CD4-positive, CD25-positive, alpha-beta regulatory T cell (primary cell): Measurements from ENCODE around the gene SNAP29. TPM values are rescaled to one million over a fixed set of nuclear protein-coding genes. Genes with fewer than 3 reads are reported as not detected.

ENCODE experiments used
- ATAC-seq, 2 donors: fragments of 150-1000 bp; cut with Tn5 transposase; one replicate each; pipeline ENCODE4 v1.10.0; 2021; ENCODE audit warnings: low read depth in 2 of 2, moderate number of reproducible peaks in 2 of 2, moderate library complexity in 1 of 2
- DNase-seq, 3 donors: peaks; one replicate each; pipeline versions ENCODE4 v3.0.0 to v3.0.0-alpha.2; 2012 to 2022; ENCODE audit warnings: mixed read lengths in 1 of 3
- H3K27ac ChIP-seq: one replicate; pipeline ENCODE4 v1.7.0; 2013; ENCODE audit warnings: mild to moderate bottlenecking, low read length; ENCODE audit not compliant: insufficient read depth, poor library complexity, severe bottlenecking
- H3K27me3 ChIP-seq: one replicate; pipeline ENCODE4 v1.7.0; 2013; ENCODE audit warnings: low read length; ENCODE audit not compliant: control insufficient read depth, insufficient read depth
- H3K36me3 ChIP-seq: one replicate; pipeline ENCODE4 v1.7.0; 2013; ENCODE audit warnings: mild to moderate bottlenecking, low read length, moderate library complexity; ENCODE audit not compliant: control insufficient read depth, insufficient read depth
- H3K4me1 ChIP-seq: 2 replicates; pipeline ENCODE4 v1.7.0; 2013; ENCODE audit warnings: mild to moderate bottlenecking, low read length; ENCODE audit not compliant: insufficient read depth, control insufficient read depth, poor library complexity, severe bottlenecking
- H3K4me3 ChIP-seq: one replicate; pipeline ENCODE4 v1.7.0; 2013; ENCODE audit warnings: low read depth, mild to moderate bottlenecking, low read length, moderate library complexity
- H3K9me3 ChIP-seq, 2 experiments: 1 replicate in 1 of 2; 2 replicates in 1 of 2; pipeline ENCODE4 v1.7.0; 2013; ENCODE audit warnings: low read length in 2 of 2, mild to moderate bottlenecking in 1 of 2, moderate library complexity in 1 of 2; ENCODE audit not compliant: control insufficient read depth in 2 of 2
- H3K27ac Mint-ChIP-seq, 3 donors: one replicate each; pipeline ENCODE4 v1.8.0; 2020 to 2022; ENCODE audit warnings: mild to moderate bottlenecking in 3 of 3, mixed read lengths in 3 of 3, moderate library complexity in 2 of 3
- H3K27me3 Mint-ChIP-seq: one replicate; pipeline ENCODE4 v1.8.0; 2022; ENCODE audit warnings: mild to moderate bottlenecking, mixed read lengths
- H3K36me3 Mint-ChIP-seq: one replicate; pipeline ENCODE4 v1.8.0; 2020; ENCODE audit warnings: mixed read lengths
- H3K4me1 Mint-ChIP-seq, 4 donors: one replicate each; pipeline ENCODE4 v1.8.0; 2020 to 2022; ENCODE audit warnings: mixed read lengths in 4 of 4, mild to moderate bottlenecking in 1 of 4
- H3K4me3 Mint-ChIP-seq, 4 donors: one replicate each; pipeline ENCODE4 v1.8.0; 2020 to 2022; ENCODE audit warnings: mild to moderate bottlenecking in 4 of 4, mixed read lengths in 4 of 4, moderate library complexity in 3 of 4
- H3K9me3 Mint-ChIP-seq, 7 donors: one replicate each; pipeline ENCODE4 v1.8.0; 2020 to 2022; ENCODE audit warnings: mixed read lengths in 7 of 7, mild to moderate bottlenecking in 3 of 7, moderate library complexity in 2 of 7
- polyA plus RNA-seq, 4 donors: library from polyadenylated mRNA; unstranded; fragments of 300-500 nt; fragmentation: Illumina TruSeq; gene quantifications; one replicate each; pipeline ENCODE4 v1.2.3, GENCODE V29; 2021
- total RNA-seq: library from RNA; stranded (reverse); gene quantifications from one replicate; pipeline ENCODE4 v1.2.3, GENCODE V29; 2022

SNAP29 gene
- total and polyA plus RNA-seq, 5 donors from 2014 or later: 20.1 to 34.0 (median 23.1) TPM

DNA sequence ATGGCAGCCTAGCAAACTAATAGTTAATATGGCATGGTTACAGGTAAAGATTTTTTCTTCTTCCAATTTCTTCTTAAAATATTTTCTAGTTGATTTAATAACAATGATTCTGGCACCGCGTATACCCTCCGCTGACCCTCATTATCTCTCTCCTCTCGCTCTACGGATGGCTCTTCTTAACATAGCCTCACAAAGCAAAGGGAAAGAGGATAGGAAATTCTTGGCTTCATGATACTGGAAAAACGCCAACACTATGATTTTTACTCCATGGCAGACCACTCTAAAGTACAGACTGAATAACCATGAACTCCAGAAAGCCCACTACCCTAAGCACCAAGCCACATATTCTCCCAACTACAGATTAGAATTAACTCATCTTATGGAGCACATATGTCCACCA, 6.3 kb upstream of the SNAP29 start:
- ATAC-seq (no peak), DNase-seq (no peak)
- peaks cover 30 to 71% (median 51%) of the 10 kb centered on the region in 4 donors for H3K4me1 Mint-ChIP-seq
- H3K27ac Mint-ChIP-seq: peak overlapping the region in 2 of 3 donors; percentile 15 to 46
- H3K4me3 Mint-ChIP-seq: peak overlapping the region in 1 of 4 donors; percentile 68
- no peaks in the 10 kb centered on the region for H3K36me3 Mint-ChIP-seq
- Histone ChIP-seq H3K9me3 (no peaks in the 10 kb centered on the region), H3K36me3 (no peaks in the 10 kb centered on the region), H3K4me3 (no peak overlapping the region), H3K27ac (no peak overlapping the region), H3K4me1 (peaks cover 19% of the 10 kb centered on the region), H3K27me3 (no peaks in the 10 kb centered on the region)
- no peaks in the 10 kb centered on the region for H3K27me3 Mint-ChIP-seq
- no peaks in the 10 kb centered on the region for H3K9me3 Mint-ChIP-seq

DNA sequence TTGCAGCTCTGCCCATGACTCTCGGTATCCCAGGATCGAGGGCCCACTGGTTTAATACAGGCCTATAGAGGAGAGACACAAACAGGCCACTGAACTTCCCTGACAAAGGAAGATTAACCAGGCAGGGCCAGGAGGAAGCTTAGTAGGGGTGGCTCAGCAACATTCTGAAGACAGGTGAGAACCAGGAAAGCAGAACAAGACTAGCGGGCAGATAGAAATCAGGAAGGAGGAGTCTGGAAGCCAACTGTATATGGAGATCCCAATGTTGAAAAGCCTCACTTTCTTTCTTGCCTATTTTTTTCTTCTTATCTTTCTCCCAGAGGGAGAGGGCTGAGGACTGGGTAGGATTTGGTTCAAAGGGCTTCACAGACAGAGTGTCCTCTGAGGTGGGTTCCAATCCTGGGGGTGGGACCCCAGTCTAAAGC, 5.6 kb upstream of the SNAP29 start:
- Histone ChIP-seq H3K9me3 (no peaks in the 10 kb centered on the region), H3K4me3 (no peak overlapping the region), H3K36me3 (no peaks in the 10 kb centered on the region), H3K27ac (no peak overlapping the region), H3K27me3 (no peaks in the 10 kb centered on the region), H3K4me1 (peaks cover 26% of the 10 kb centered on the region)
- Mint-ChIP-seq H3K27me3 (no peaks in the 10 kb centered on the region), H3K4me1 (peaks cover 32 to 72% (median 54%) of the 10 kb centered on the region in 4 donors), H3K4me3 (peak overlapping the region in 3 of 4 donors; percentile 22 to 50 (median 38)), H3K36me3 (no peaks in the 10 kb centered on the region), H3K27ac (peak overlapping the region in 2 of 3 donors; percentile 7 to 77), H3K9me3 (no peaks in the 10 kb centered on the region)
- ATAC-seq (no peak), DNase-seq (no peak)

DNA sequence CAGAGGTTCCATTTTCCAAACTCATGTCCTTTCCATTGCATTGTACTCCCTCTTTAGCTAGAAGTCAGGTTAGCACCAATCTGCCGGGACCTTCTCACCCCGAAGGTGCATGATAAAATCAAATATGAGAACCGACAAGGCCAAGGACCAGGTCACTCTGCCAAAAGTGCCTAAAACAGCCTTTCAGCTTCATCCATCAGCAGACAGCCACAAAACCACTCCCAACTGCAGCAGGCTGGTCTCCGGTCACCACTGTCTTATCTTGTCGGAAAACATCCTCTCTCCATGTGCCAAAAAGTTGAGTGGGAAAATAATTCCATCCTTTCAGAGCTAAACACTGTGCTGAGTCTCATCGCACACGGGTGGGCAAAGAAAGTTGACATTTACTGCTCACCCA, 1.6 kb upstream of the SNAP29 start:
- H3K36me3 ChIP-seq: no peaks in the 10 kb centered on the region
- H3K4me3 ChIP-seq: peak overlapping the region; percentile 75
- Mint-ChIP-seq H3K36me3 (peaks cover 3% of the 10 kb centered on the region), H3K27ac (peak overlapping the region in 2 of 3 donors; percentile 90 to 93), H3K4me3 (peak overlapping the region; percentile 88 to 95 (median 90)), H3K9me3 (no peaks in the 10 kb centered on the region), H3K4me1 (peaks cover 39 to 75% (median 57%) of the 10 kb centered on the region in 4 donors), H3K27me3 (no peaks in the 10 kb centered on the region)
- no peak overlapping the region for H3K27ac ChIP-seq
- H3K4me1 ChIP-seq: peaks cover 49% of the 10 kb centered on the region
- ATAC-seq: no peak
- no peak for DNase-seq
- no peaks in the 10 kb centered on the region for H3K9me3 ChIP-seq
- H3K27me3 ChIP-seq: no peaks in the 10 kb centered on the region

DNA sequence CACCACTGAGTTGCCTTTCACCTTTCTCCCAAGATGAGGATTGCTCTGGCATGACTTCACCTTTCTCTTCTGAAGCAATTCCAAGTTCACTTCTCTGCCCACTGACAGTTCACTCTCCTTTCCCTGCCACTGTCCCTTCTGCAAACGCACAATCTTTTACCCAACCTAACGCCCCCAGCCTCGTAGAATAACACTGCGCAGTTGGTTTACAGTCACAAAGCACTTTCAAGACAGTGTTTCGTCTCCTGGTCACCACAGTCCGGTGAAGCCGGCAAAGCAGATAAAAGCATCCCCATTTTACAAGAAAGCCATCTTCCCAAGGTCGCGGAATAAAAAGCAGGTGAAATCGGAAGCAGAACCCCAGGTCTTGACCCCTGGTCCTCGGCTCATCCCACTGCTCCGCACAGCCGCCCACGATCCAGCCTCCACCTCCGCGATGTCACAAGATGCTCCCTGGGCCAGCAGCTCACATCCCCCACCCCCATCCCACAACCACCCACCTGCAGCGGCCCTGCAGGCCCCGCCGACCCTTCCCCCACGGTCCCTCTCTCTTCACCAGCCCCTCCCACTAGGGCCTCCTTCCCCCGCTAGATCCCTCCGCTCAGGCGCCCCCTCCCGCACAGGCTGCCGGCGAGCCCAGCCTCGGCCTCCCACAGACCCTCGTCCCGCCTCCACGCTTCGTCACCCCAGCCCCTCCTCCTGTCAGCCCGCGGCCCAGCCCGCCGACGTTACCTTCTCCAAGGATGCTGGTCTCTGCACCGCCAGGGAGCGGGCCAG, 781 bp upstream of the SNAP29 start:
- DNase-seq (peak in 2 of 3 donors; percentile 78 to 88), ATAC-seq (peak; percentile 41 to 47)
- no peaks in the 10 kb centered on the region for H3K27me3 Mint-ChIP-seq
- Histone ChIP-seq H3K27me3 (no peaks in the 10 kb centered on the region), H3K36me3 (peaks cover 7% of the 10 kb centered on the region), H3K27ac (peak overlapping the region; percentile 76), H3K4me1 (peaks cover 49% of the 10 kb centered on the region), H3K4me3 (peak overlapping the region; percentile 75), H3K9me3 (no peaks in the 10 kb centered on the region)
- peak overlapping the region; percentile 88 to 93 (median 90) for H3K27ac Mint-ChIP-seq
- peaks cover 7% of the 10 kb centered on the region for H3K36me3 Mint-ChIP-seq
- peak overlapping the region; percentile 88 to 95 (median 90) for H3K4me3 Mint-ChIP-seq
- H3K9me3 Mint-ChIP-seq: no peaks in the 10 kb centered on the region
- peaks cover 35 to 75% (median 55%) of the 10 kb centered on the region in 4 donors for H3K4me1 Mint-ChIP-seq

DNA sequence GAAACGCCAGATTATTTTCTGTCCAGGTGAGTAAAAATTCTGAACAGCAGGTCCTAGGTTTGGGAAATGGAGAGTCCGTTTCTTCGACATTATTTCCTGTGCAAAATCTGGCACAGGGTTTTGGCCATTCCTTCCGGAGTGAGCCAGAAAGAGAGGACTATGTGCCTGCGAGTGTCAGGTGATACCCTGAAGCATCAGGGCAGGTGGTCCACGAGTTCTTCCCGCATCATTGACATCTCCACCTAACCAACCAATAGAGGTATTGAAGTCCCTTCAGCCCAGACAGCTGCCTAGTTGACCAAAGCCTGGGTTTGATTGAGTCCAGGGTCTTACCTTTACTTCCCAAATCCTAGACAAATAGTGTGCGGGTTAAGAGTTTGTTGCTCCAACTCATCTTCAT, 808 bp downstream of the SNAP29 start:
- H3K4me1 Mint-ChIP-seq: peaks cover 28 to 73% (median 59%) of the 10 kb centered on the region in 4 donors
- peak overlapping the region; percentile 87 for H3K4me3 ChIP-seq
- no peak for DNase-seq

DNA sequence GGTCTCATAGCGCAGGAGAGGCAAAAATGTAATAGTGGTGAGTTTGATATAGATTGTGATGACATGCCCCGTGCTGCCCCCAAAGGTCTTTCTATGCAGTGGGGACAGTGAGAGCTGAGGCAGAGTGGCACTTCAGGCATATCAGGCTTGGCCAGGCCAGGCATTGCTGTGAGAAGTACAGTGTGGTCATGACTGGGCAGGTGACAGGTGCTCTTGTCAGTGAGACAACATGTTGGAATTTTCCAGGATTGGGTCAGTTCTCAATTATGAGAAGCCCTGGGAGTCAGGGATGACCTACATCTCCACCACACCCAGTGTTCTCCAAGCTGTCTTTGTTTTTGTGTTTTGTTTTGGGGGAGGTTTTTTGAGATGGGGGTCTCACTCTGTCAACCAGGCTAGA, 3.7 kb downstream of the SNAP29 start:
- H3K4me1 ChIP-seq: peaks cover 35% of the 10 kb centered on the region
- Mint-ChIP-seq H3K27ac (peak overlapping the region in 2 of 3 donors; percentile 15 to 79), H3K9me3 (peaks cover 0 to 2% (median 0%) of the 10 kb centered on the region in 7 donors), H3K36me3 (peaks cover 17% of the 10 kb centered on the region), H3K27me3 (no peaks in the 10 kb centered on the region), H3K4me3 (peak overlapping the region in 3 of 4 donors; percentile 3 to 57 (median 5)), H3K4me1 (peaks cover 20 to 61% (median 52%) of the 10 kb centered on the region in 4 donors)
- no peak for DNase-seq
- H3K27ac ChIP-seq: no peak overlapping the region
- H3K4me3 ChIP-seq: no peak overlapping the region
- no peak for ATAC-seq
- no peaks in the 10 kb centered on the region for H3K27me3 ChIP-seq
- peaks cover 23% of the 10 kb centered on the region for H3K36me3 ChIP-seq
- no peaks in the 10 kb centered on the region for H3K9me3 ChIP-seq

More for the DNA sequence above, 808 bp downstream of the SNAP29 start:
- no peaks in the 10 kb centered on the region for H3K9me3 ChIP-seq
- Mint-ChIP-seq H3K27me3 (no peaks in the 10 kb centered on the region), H3K9me3 (peaks cover 0 to 2% (median 0%) of the 10 kb centered on the region in 7 donors), H3K36me3 (peaks cover 16% of the 10 kb centered on the region), H3K27ac (peak overlapping the region; percentile 89 to 91 (median 90)), H3K4me3 (peak overlapping the region; percentile 86 to 91 (median 90))
- peaks cover 44% of the 10 kb centered on the region for H3K4me1 ChIP-seq
- H3K36me3 ChIP-seq: peaks cover 15% of the 10 kb centered on the region
- H3K27me3 ChIP-seq: no peaks in the 10 kb centered on the region
- no peak for ATAC-seq
- H3K27ac ChIP-seq: peak overlapping the region; percentile 76

DNA sequence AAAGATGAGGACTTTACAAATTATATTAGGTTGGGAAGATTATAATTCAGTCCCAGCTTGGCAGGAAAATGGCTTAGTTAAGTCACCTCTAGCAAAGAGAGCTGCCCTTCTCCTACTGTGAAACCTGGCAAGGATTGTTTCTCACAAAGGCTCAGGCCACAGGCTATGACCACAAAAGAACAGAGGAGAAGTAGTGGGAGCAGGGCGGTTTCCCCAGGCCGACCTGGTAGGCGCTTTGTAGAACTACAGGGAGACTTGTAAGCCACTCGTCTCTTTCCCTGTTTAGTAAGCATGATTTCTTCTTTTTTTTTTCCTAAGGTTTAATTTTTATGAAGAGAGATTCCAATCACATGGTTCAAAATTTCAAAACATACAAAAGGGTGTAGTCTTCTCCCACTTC, 4.6 kb downstream of the SNAP29 start:
- Histone ChIP-seq H3K27ac (no peak overlapping the region), H3K36me3 (peaks cover 27% of the 10 kb centered on the region), H3K9me3 (no peaks in the 10 kb centered on the region), H3K27me3 (no peaks in the 10 kb centered on the region), H3K4me3 (no peak overlapping the region), H3K4me1 (peaks cover 29% of the 10 kb centered on the region)
- Mint-ChIP-seq H3K36me3 (peaks cover 17% of the 10 kb centered on the region), H3K4me3 (peak overlapping the region in 1 of 4 donors; percentile 77), H3K27ac (no peak overlapping the region), H3K9me3 (peaks cover 0 to 2% (median 0%) of the 10 kb centered on the region in 7 donors), H3K27me3 (no peaks in the 10 kb centered on the region), H3K4me1 (peaks cover 22 to 58% (median 48%) of the 10 kb centered on the region in 4 donors)
- no peak for DNase-seq
- no peak for ATAC-seq
